Tibial artery (tissue), 4 donors: ENCODE data around the gene B3GAT3.
"Not testable (repeated sequence)": the region's sequence is repeated elsewhere in the genome, so short reads cannot be mapped to it uniquely, and the experiment has no call there.

ENCODE experiments used
- DNase-seq, 2 donors: peaks; one replicate each; pipeline ENCODE4 v3.0.0-alpha.2; 2019
- H3K27ac ChIP-seq, 2 donors: fragments of 200-600 bp; sonication (generic) in 1 of 2; 1 replicate in 1 of 2; 2 replicates in 1 of 2; pipeline ENCODE4 v1.5.1; 2018 to 2019; ENCODE audit warnings: mild to moderate bottlenecking in 1 of 2
- H3K27me3 ChIP-seq, 2 donors: fragments of 200-600 bp; sonication (generic) in 1 of 2; one replicate each; pipeline versions ENCODE4 v1.5.1 to v1.6.0; 2016 to 2019
- H3K36me3 ChIP-seq, 3 donors: fragments of 200-600 bp; sonication (generic) in 2 of 3; one replicate each; pipeline ENCODE4 v1.5.1; 2016 to 2019; ENCODE audit warnings: mild to moderate bottlenecking in 2 of 3
- H3K4me1 ChIP-seq, 4 donors: fragments of 200-600 bp; sonication (generic) in 2 of 4; 1 replicate in 3 of 4; 2 replicates in 1 of 4; pipeline ENCODE4 v1.5.1; 2016 to 2019
- H3K4me3 ChIP-seq, 2 donors: fragments of 200-600 bp; sonication (generic) in 1 of 2; 1 replicate in 1 of 2; 2 replicates in 1 of 2; pipeline ENCODE4 v1.5.1; 2018 to 2019; ENCODE audit warnings: mild to moderate bottlenecking in 2 of 2
- H3K9me3 ChIP-seq, 3 donors: fragments of 200-600 bp; sonication (generic) in 1 of 3; one replicate each; pipeline ENCODE4 v1.5.1; 2016 to 2019
- intact Hi-C: fragments of 100-400 bp; cut with DNase I; formaldehyde crosslinking; loops from one replicate; pipeline ENCODE4 v1.15.0; 2023; ENCODE audit warnings: low total_unique reads
- TF ChIP-seq, protein P1 (sequence below), 2 experiments: fragments of 200-600 bp in 1 of 2; fragments of 450-650 bp in 1 of 2; IDR thresholded peaks; one replicate each; pipeline ENCODE4 v1.5.1; 2017 to 2019; ENCODE audit warnings: antibody characterized with exemption in 2 of 2, mild to moderate bottlenecking in 1 of 2, moderate library complexity in 1 of 2

Gene B3GAT3

DNA sequence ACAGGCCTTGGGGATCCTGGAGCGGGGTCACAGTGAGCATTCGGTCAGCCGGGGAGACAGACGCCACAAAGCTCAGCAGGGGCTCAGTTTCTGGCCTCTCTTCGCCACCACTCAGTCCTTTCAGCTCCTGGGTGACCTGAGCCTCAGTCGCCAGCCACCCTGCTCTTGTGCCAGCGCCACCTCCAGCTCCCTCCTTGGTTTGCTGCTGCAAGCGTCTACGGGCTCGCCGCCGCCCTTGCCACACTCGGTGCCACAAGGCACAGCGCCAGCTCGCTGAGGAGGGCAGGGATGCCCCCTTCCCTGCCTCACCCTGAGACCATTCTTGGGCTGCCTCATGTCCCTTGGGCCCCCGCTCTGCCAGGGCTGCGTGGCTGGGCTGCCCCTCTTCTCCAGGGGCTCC is 46.6 kb downstream of the B3GAT3 start:
- peaks cover 0 to 28% (median 20%) of the 10 kb centered on the region in 4 donors for H3K4me1 ChIP-seq
- H3K4me3 ChIP-seq: peak overlapping the region; percentile 71 to 82
- H3K9me3 ChIP-seq: no peaks in the 10 kb centered on the region
- TF ChIP-seq, protein P1, sequence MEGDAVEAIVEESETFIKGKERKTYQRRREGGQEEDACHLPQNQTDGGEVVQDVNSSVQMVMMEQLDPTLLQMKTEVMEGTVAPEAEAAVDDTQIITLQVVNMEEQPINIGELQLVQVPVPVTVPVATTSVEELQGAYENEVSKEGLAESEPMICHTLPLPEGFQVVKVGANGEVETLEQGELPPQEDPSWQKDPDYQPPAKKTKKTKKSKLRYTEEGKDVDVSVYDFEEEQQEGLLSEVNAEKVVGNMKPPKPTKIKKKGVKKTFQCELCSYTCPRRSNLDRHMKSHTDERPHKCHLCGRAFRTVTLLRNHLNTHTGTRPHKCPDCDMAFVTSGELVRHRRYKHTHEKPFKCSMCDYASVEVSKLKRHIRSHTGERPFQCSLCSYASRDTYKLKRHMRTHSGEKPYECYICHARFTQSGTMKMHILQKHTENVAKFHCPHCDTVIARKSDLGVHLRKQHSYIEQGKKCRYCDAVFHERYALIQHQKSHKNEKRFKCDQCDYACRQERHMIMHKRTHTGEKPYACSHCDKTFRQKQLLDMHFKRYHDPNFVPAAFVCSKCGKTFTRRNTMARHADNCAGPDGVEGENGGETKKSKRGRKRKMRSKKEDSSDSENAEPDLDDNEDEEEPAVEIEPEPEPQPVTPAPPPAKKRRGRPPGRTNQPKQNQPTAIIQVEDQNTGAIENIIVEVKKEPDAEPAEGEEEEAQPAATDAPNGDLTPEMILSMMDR (IDR thresholded peaks at IDR 0.05): no peak
- H3K27ac ChIP-seq: peak overlapping the region; percentile 89 to 95
- peaks cover 33 to 66% (median 38%) of the 10 kb centered on the region in 3 donors for H3K36me3 ChIP-seq
- H3K27me3 ChIP-seq: no peaks in the 10 kb centered on the region
- DNase-seq: peak in 1 of 2 donors; percentile 68
- intact Hi-C loops: no loop called here

DNA sequence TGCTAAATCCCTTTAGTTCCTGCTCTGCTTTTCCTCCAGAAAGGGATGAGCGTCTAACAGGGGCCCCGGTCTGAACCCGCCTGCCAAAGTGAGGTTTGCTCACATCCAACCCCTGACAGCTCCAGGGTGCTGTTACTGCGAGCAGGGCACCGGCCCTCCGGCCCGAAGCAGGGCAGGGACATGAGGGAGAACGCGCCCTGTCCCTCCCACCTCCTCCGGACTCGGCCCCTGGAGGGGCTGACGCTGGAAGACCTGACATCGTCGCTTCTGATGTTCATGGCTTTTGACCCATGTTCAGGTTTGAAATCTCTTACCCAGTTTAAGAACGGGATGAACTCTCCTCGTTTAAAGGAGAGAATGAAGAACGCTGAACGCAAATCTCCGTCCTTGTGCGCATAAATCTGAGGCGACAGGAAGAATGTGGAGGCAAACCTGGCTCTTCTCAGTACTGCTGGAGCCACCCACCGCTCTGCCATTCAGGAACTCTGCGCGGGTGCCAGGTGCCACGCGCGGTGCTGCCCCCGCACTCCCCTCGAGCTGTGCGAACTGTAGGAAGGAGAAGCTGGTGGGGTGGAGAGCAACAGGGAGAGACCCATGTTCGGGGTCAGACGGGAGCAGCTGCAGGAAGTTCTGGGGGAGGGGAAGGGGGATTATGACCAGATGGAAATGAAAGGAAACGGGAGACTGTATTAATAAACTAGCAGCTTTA is 47.3 kb downstream of the B3GAT3 start:
- Histone ChIP-seq H3K4me1 (peaks cover 0 to 34% (median 20%) of the 10 kb centered on the region in 4 donors), H3K9me3 (no peaks in the 10 kb centered on the region), H3K36me3 (peaks cover 33 to 66% (median 45%) of the 10 kb centered on the region in 3 donors), H3K4me3 (peak overlapping the region; percentile 71 to 82), H3K27me3 (no peaks in the 10 kb centered on the region), H3K27ac (peak overlapping the region; percentile 89 to 95)
- DNase-seq: peak in 1 of 2 donors; percentile 75
- intact Hi-C loops: no loop called here
- TF ChIP-seq, protein P1 (IDR thresholded peaks at IDR 0.05): no peak

DNA sequence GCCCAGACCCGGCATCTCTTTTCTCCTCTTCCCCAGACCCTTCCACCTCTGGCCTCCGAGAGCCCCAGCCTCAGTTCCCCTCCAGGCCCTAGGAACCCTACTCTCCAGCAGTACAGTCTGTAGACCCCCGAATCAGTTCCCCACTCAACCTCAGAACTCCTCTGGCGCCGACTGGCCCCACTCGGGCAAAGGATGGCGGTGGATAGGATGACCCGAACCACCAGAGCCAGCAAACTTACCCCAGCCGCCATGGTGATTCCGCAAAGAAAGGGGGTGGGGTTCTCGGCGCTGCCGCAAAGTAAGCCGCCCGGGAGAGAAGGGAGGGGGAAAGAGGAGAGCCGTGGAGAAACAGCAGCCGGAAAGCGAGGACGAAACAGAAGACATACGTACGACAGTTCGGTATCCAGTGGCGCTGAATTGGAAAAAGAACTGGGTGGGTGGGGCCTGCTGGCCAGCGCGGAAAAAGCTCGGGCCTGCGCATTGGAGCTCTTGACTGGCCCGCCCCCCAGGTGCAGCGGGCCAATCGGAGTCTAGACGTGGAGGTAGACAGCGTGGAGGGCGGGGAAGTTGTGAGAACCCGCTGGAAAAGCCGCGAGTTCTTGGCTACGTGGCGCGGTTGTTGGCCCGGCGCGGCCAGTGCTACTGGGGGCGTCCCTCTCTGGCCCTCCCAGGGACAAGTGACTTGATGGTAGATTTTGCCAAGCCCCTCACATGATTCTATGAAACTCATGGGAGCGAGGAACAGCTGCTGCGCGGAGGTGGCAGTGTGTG is 48.0 kb downstream of the B3GAT3 start, which contains the start of gene EEF1G:
EEF1G (minus strand) TSS at position 300 of the 771 bp plus-strand sequence; CDS start at position 251, 49 bp downstream.
- peak; percentile 100 for DNase-seq
- Histone ChIP-seq H3K9me3 (no peaks in the 10 kb centered on the region), H3K4me1 (peaks cover 0 to 35% (median 20%) of the 10 kb centered on the region in 4 donors), H3K27ac (peak within 1 kb of the TSS; percentile 89 to 95), H3K27me3 (no peaks in the 10 kb centered on the region), H3K36me3 (peaks cover 41 to 67% (median 45%) of the 10 kb centered on the region in 3 donors), H3K4me3 (peak within 1 kb of the TSS; percentile 71 to 82)
- intact Hi-C loops: no loop called here
- TF ChIP-seq, protein P1 (IDR thresholded peaks at IDR 0.05): no peak

- intact Hi-C loops: no loop called here
- Histone ChIP-seq H3K27me3 (no peaks in the 10 kb centered on the region), H3K9me3 (no peaks in the 10 kb centered on the region), H3K36me3 (peaks cover 41 to 67% (median 43%) of the 10 kb centered on the region in 3 donors), H3K4me3 (peak overlapping the region; percentile 71 to 82), H3K27ac (peak overlapping the region; percentile 82 to 95), H3K4me1 (peaks cover 0 to 35% (median 20%) of the 10 kb centered on the region in 4 donors)
- TF ChIP-seq, protein P1 (IDR thresholded peaks at IDR 0.05): no peak
- peak in 1 of 2 donors; percentile 68 for DNase-seq
These were observed 48.7 kb downstream of the B3GAT3 start for GRCh38 chr11:62573006-62573591.

DNA sequence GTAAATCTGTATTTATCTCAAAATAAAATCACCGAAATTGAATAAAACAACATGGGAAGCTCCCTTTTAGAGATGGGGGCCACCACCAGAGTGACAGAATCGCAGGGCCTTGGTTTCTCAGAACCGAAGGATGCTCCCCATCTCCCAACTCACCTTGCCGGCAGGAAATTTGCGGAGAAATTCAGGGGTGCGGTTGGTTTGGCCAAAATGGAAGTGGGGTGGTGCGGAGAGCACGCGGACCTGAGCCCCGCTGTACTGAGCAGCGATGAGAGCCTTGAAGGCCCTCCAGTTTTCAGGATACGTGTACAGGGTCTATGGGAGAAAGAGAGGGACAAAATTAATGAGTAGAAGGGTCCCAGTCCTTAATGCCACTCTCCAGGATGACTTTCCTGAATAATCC is 49.4 kb downstream of the B3GAT3 start:
- Histone ChIP-seq H3K27ac (peak overlapping the region; percentile 82 to 95), H3K4me1 (peaks cover 0 to 35% (median 20%) of the 10 kb centered on the region in 4 donors), H3K36me3 (peaks cover 42 to 67% (median 47%) of the 10 kb centered on the region in 3 donors), H3K9me3 (no peaks in the 10 kb centered on the region), H3K27me3 (no peaks in the 10 kb centered on the region), H3K4me3 (peak overlapping the region; percentile 71 to 82)
- intact Hi-C loops: no loop called here
- DNase-seq: no peak
- TF ChIP-seq, protein P1 (IDR thresholded peaks at IDR 0.05): no peak

DNA sequence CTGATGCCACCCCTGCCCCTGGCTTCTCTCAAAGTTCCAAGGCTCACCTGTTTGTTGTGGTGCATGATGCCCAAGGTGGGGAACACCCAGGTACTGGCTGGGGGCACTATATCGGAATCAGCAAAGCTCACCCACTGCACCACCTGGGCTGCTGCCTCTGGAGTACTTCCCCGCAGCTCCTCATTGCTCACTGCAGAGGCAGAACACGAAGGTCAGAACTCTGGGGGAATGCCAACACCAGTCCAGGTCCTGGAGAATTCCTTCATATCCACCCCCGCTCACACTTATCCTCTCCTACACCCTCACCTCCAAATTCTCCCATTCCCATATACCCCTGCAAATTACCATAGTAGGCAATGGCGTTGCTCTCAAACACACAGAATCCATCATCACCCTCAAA is 50.3 kb downstream of the B3GAT3 start:
- intact Hi-C loops, DNase-seq, H3K27me3 ChIP-seq, H3K4me3 ChIP-seq, H3K9me3 ChIP-seq: not testable (repeated sequence)
- Histone ChIP-seq H3K27ac (peak overlapping the region in 1 of 2 donors; percentile 82), H3K4me1 (peaks cover 0 to 35% (median 20%) of the 10 kb centered on the region in 4 donors), H3K36me3 (peaks cover 51 to 67% (median 55%) of the 10 kb centered on the region in 3 donors)

DNA sequence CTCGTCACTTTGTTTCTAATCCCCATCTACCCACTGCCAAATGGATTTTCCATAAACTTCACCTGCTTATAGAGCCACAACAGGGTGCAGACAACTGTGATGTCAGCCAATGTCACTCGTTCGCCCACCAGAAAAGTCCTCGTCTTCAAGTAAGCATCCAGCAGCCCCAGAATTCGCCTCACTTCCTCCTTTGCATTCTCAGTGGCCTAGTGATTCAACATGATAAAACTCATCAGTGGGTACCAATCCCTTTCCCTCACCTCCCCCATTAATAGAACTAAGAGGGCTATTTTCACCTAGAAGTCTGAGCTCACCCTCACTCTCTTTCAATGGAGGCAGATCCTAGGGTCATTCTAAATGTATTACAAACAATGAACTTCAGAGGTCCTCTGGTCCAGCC is 50.9 kb downstream of the B3GAT3 start:
- H3K27ac ChIP-seq, H3K4me3 ChIP-seq, DNase-seq, intact Hi-C loops, H3K9me3 ChIP-seq, H3K27me3 ChIP-seq: not testable (repeated sequence)
- Histone ChIP-seq H3K4me1 (peaks cover 0 to 34% (median 19%) of the 10 kb centered on the region in 4 donors), H3K36me3 (peaks cover 50 to 67% (median 55%) of the 10 kb centered on the region in 3 donors)
